ENCODE measurements around the gene DOCK10.
"Not testable (repeated sequence)": the region's sequence is repeated elsewhere in the genome, so short reads cannot be mapped to it uniquely, and the experiment has no call there.

Gene DOCK10

GRCh38 chr2:224944707-224945547 is 97.3 kb downstream of the DOCK10 start (continued):
- TF ChIP-seq SCRT2 (tag by site-specific recombination; IDR thresholded peaks at IDR 0.05) (no peak), ZNF18 (tag by site-specific recombination; IDR thresholded peaks at IDR 0.05) (no peak), ZNF488 (tag by site-specific recombination; IDR thresholded peaks at IDR 0.05) (no peak)

GRCh38 chr2:224943601-224944041 is 98.6 kb downstream of the DOCK10 start:
- H3K9me3 ChIP-seq (ENCODE audit: control insufficient read depth, insufficient read depth, low read depth, low read length); H3K4me1 ChIP-seq (ENCODE audit: control insufficient read depth, insufficient read depth, low read length); H3K27ac ChIP-seq (ENCODE audit: extremely low read depth, low read depth, low read length); H3K4me3 ChIP-seq (ENCODE audit: low read depth, low read length); CTCF ChIA-PET; H3K36me3 ChIP-seq (ENCODE audit: control insufficient read depth in 2 of 2, insufficient read depth in 1 of 2, low read length in 2 of 2): not testable (repeated sequence)
- POLR2A ChIA-PET = interaction anchor here (0.7 kb wide), 1 partner anchor 14 kb away, joined by 5 read pairs; no protein-coding TSS in a partner anchor

- no peak for TF ChIP-seq ZNF114 (tag by site-specific recombination; IDR thresholded peaks at IDR 0.05)
- TF ChIP-seq ZNF664 (tag by site-specific recombination; IDR thresholded peaks at IDR 0.05) = no peak
- no peak for TF ChIP-seq MYNN (tag by site-specific recombination; IDR thresholded peaks at IDR 0.05; ENCODE audit: borderline replicate concordance)
- no peak for TF ChIP-seq ZNF660 (tag by site-specific recombination; IDR thresholded peaks at IDR 0.05)
- TF ChIP-seq ZNF391 (tag by site-specific recombination; IDR thresholded peaks at IDR 0.05; ENCODE audit: borderline replicate concordance, low read depth) = no peak
- no peak for TF ChIP-seq ZBTB11 (tag by site-specific recombination; conservative IDR thresholded peaks at IDR 0.05; ENCODE audit: low read depth)
- no peak for TF ChIP-seq ZFP37 (tag by site-specific recombination; IDR thresholded peaks at IDR 0.05)
- no peak for TF ChIP-seq ZNF596 (tag by site-specific recombination; IDR thresholded peaks at IDR 0.05)
- no peak for TF ChIP-seq ZNF473 (tag by site-specific recombination; IDR thresholded peaks at IDR 0.05)
- TF ChIP-seq ZNF354C (tag by site-specific recombination; IDR thresholded peaks at IDR 0.05; ENCODE audit: borderline replicate concordance, low read depth) = no peak
- TF ChIP-seq ZNF423 (tag by site-specific recombination; IDR thresholded peaks at IDR 0.05) = no peak
- TF ChIP-seq ZNF544 (tag by site-specific recombination; IDR thresholded peaks at IDR 0.05) = no peak
- no peak for TF ChIP-seq ZNF555 (tag by site-specific recombination; conservative IDR thresholded peaks at IDR 0.05)
- no peak for TF ChIP-seq ZNF560 (tag by site-specific recombination; IDR thresholded peaks at IDR 0.05; ENCODE audit: borderline replicate concordance)
- no peak for TF ChIP-seq TCF7L2 (IDR thresholded peaks at IDR 0.05; ENCODE audit: borderline replicate concordance, low read depth, low read length)
- TF ChIP-seq ZNF843 (tag by site-specific recombination; IDR thresholded peaks at IDR 0.05) = no peak
- Histone ChIP-seq H3K27ac (ENCODE audit: extremely low read depth, low read depth, low read length) (no peak overlapping the region), H3K36me3 (ENCODE audit: control insufficient read depth in 2 of 2, insufficient read depth in 1 of 2, low read length in 2 of 2) (no peaks in the 10 kb centered on the region), H3K4me3 (ENCODE audit: low read depth, low read length) (no peak overlapping the region), H3K9me3 (ENCODE audit: control insufficient read depth, insufficient read depth, low read depth, low read length) (no peaks in the 10 kb centered on the region), H3K4me1 (ENCODE audit: control insufficient read depth, insufficient read depth, low read length) (peaks cover 3% of the 10 kb centered on the region)
- ChIA-PET CTCF (no interaction called here), POLR2A (no interaction called here)
Measured at GRCh38 chr2:224941960-224942359, 100.3 kb downstream of the DOCK10 start.
